Caco-2 (cell line): ENCODE measurements around the gene EXD3. TPM values are rescaled to one million over a fixed set of nuclear protein-coding genes. Genes with fewer than 3 reads are reported as not detected.
"Not testable (repeated sequence)": the region's sequence is repeated elsewhere in the genome, so short reads cannot be mapped to it uniquely, and the experiment has no call there.

Experiments
- BruUV-seq: library from RNA; stranded (reverse); fragments of 400-500 nt; replicated peaks from 2 replicates; lab custom pipeline; 2021; lab: Mats Ljungman, UMichigan
- CTCF ChIA-PET: fragments of 300-600 bp; sonication (Branson Sonifier 250); formaldehyde crosslinking; loops from one replicate; lab custom pipeline; 2022; ENCODE audit warnings: antibody characterized with exemption; lab: Charles Lee
- POLR2A ChIA-PET: fragments of 300-600 bp; sonication (Branson Sonifier 250); formaldehyde crosslinking; loops from one replicate; lab custom pipeline; 2022; ENCODE audit warnings: antibody characterized with exemption; lab: Charles Lee
- DNase-seq, 2 experiments: peaks; one replicate each; pipeline versions ENCODE4 v3.0.0 to v3.0.0-alpha.2; 2020 to 2022
- H3K27me3 ChIP-seq: replicated peaks from 2 replicates; pipeline ENCODE4 v1.6.0; 2011; ENCODE audit warnings: low read length; ENCODE audit not compliant: control insufficient read depth, insufficient read depth
- H3K36me3 ChIP-seq: 2 replicates; pipeline ENCODE4 v1.5.1; 2011; ENCODE audit warnings: low read length; ENCODE audit not compliant: control insufficient read depth, insufficient read depth
- H3K4me1 ChIP-seq: fragments of 250-450 bp; sonication (Bioruptor Pico); 2 replicates; pipeline ENCODE4 v1.5.1; 2020; ENCODE audit warnings: mild to moderate bottlenecking
- H3K4me3 ChIP-seq: 2 replicates; pipeline ENCODE4 v1.5.1; 2011; ENCODE audit warnings: low read depth, mild to moderate bottlenecking, control low read depth, low read length
- H3K9me3 ChIP-seq: fragments of 250-450 bp; sonication (Bioruptor Pico); 2 replicates; pipeline ENCODE4 v1.5.1; 2020; ENCODE audit warnings: mild to moderate bottlenecking, moderate library complexity
- H3K27ac Mint-ChIP-seq: one replicate; pipeline ENCODE4 v1.8.0; 2022; ENCODE audit warnings: mixed read lengths; ENCODE audit not compliant: unreplicated experiment
- H3K27me3 Mint-ChIP-seq: one replicate; pipeline ENCODE4 v1.8.0; 2022; ENCODE audit warnings: mixed read lengths; ENCODE audit not compliant: insufficient read depth, unreplicated experiment
- H3K36me3 Mint-ChIP-seq: one replicate; pipeline ENCODE4 v1.8.0; 2022; ENCODE audit warnings: mild to moderate bottlenecking, mixed read lengths; ENCODE audit not compliant: insufficient read depth, unreplicated experiment
- H3K4me1 Mint-ChIP-seq: one replicate; pipeline ENCODE4 v1.8.0; 2022; ENCODE audit warnings: low read depth, mixed read lengths; ENCODE audit not compliant: unreplicated experiment
- H3K4me3 Mint-ChIP-seq: one replicate; pipeline ENCODE4 v1.8.0; 2022; ENCODE audit warnings: mild to moderate bottlenecking, moderate library complexity, mixed read lengths; ENCODE audit not compliant: unreplicated experiment
- H3K9me3 Mint-ChIP-seq: one replicate; pipeline ENCODE4 v1.8.0; 2022; ENCODE audit warnings: mixed read lengths; ENCODE audit not compliant: unreplicated experiment
- CTCF ChIP-seq, 2 experiments: fragments of 200-600 bp in 1 of 2; IDR thresholded peaks; 1 replicate in 1 of 2; 2 replicates in 1 of 2; pipeline versions ENCODE4 v1.5.1 to v1.8.0; 2011 to 2022; ENCODE audit warnings: antibody characterized with exemption in 1 of 2, control low read depth in 1 of 2, inconsistent platforms in 1 of 2, low read depth in 1 of 2, low read length in 1 of 2, mild to moderate bottlenecking in 1 of 2, moderate library complexity in 1 of 2; ENCODE audit not compliant: insufficient read depth in 1 of 2, severe bottlenecking in 1 of 2, unreplicated experiment in 1 of 2
- intact Hi-C: fragments of 100-400 bp; cut with micrococcal nuclease; formaldehyde crosslinking; loops from one replicate; pipeline ENCODE4 v1.10.0; 2022; ENCODE audit not compliant: unreplicated experiment
- total RNA-seq: library from RNA; stranded (reverse); gene quantifications from 2 replicates; pipeline ENCODE4 v1.2.3, GENCODE V29; 2022

Gene EXD3
- total RNA-seq, 1 experiment from 2014 or later, result 10.9 TPM

GRCh38 chr9:137341227-137341626, 81.7 kb downstream of the EXD3 start:
- no peak for TF ChIP-seq CTCF (IDR thresholded peaks at IDR 0.05; ENCODE audit: insufficient read depth in 1 of 2, low read depth in 1 of 2, low read length in 1 of 2, severe bottlenecking in 1 of 2, unreplicated experiment in 1 of 2)
- Mint-ChIP-seq H3K27ac (no peak overlapping the region), H3K4me3 (no peak overlapping the region), H3K9me3 (no peaks in the 10 kb centered on the region), H3K4me1 (no peaks in the 10 kb centered on the region), H3K36me3 (no peaks in the 10 kb centered on the region), H3K27me3 (no peaks in the 10 kb centered on the region)
- intact Hi-C loops, result no loop called here
- Histone ChIP-seq H3K4me3 (no peak overlapping the region), H3K4me1 (no peaks in the 10 kb centered on the region), H3K9me3 (peaks cover 8% of the 10 kb centered on the region), H3K36me3 (no peaks in the 10 kb centered on the region), H3K27me3 (no peaks in the 10 kb centered on the region)
- ChIA-PET CTCF (no interaction called here), POLR2A (no interaction called here)
- DNase-seq, result no peak
- BruUV-seq, result no TSS peak

GRCh38 chr9:137339908-137340462, 83.0 kb downstream of the EXD3 start:
- H3K4me1 ChIP-seq, H3K36me3 ChIP-seq, DNase-seq, intact Hi-C loops, H3K4me3 ChIP-seq, H3K27ac Mint-ChIP-seq, BruUV-seq, H3K9me3 Mint-ChIP-seq, CTCF ChIA-PET, POLR2A ChIA-PET, H3K36me3 Mint-ChIP-seq, H3K9me3 ChIP-seq, H3K4me1 Mint-ChIP-seq, H3K4me3 Mint-ChIP-seq, H3K27me3 Mint-ChIP-seq, H3K27me3 ChIP-seq: not testable (repeated sequence)

- Histone ChIP-seq H3K4me1 (no peaks in the 10 kb centered on the region), H3K4me3 (no peak overlapping the region), H3K36me3 (no peaks in the 10 kb centered on the region), H3K27me3 (no peaks in the 10 kb centered on the region), H3K9me3 (peaks cover 8% of the 10 kb centered on the region)
- POLR2A ChIA-PET, result no interaction called here
- intact Hi-C loops, result no loop called here
- CTCF ChIA-PET, result no interaction called here
- no peak for TF ChIP-seq CTCF (IDR thresholded peaks at IDR 0.05; ENCODE audit: insufficient read depth in 1 of 2, low read depth in 1 of 2, low read length in 1 of 2, severe bottlenecking in 1 of 2, unreplicated experiment in 1 of 2)
- H3K4me3 Mint-ChIP-seq, result no peak overlapping the region
- no peak overlapping the region for H3K27ac Mint-ChIP-seq
- DNase-seq, result no peak
- no TSS peak for BruUV-seq
- no peaks in the 10 kb centered on the region for H3K9me3 Mint-ChIP-seq
- no peaks in the 10 kb centered on the region for H3K36me3 Mint-ChIP-seq
- no peaks in the 10 kb centered on the region for H3K4me1 Mint-ChIP-seq
- no peaks in the 10 kb centered on the region for H3K27me3 Mint-ChIP-seq
Observed at GRCh38 chr9:137339045-137339907, 83.7 kb downstream of the EXD3 start.
